Measurements from ENCODE around the gene TCERG1L.

The TCERG1L gene

GRCh38 chr10:131270461-131271190 is 40.9 kb downstream of the TCERG1L start:
- no peak for DNase-seq

- DNase-seq: no peak
These were observed 41.6 kb downstream of the TCERG1L start for GRCh38 chr10:131269776-131270460.

GRCh38 chr10:131267814-131268095 is 43.8 kb downstream of the TCERG1L start:
- no peak for DNase-seq

- DNase-seq: no peak
These were observed 44.3 kb downstream of the TCERG1L start for GRCh38 chr10:131266936-131267813.

- no peak for DNase-seq
These were observed 47.3 kb downstream of the TCERG1L start for GRCh38 chr10:131264110-131264788.

GRCh38 chr10:131261890-131262475 is 49.5 kb downstream of the TCERG1L start:
- no peak for DNase-seq

- no peak for DNase-seq
These were observed 50.9 kb downstream of the TCERG1L start for GRCh38 chr10:131260452-131261211.

GRCh38 chr10:131260031-131260430 is 51.5 kb downstream of the TCERG1L start:
- no peak for DNase-seq

GRCh38 chr10:131259535-131259934 is 52.0 kb downstream of the TCERG1L start:
- no peak for DNase-seq

- no peak for DNase-seq
These were observed 53.3 kb downstream of the TCERG1L start for GRCh38 chr10:131258256-131258655.

GRCh38 chr10:131257027-131257426 is 54.5 kb downstream of the TCERG1L start:
- DNase-seq: no peak

- DNase-seq: no peak
These were observed 56.7 kb downstream of the TCERG1L start for GRCh38 chr10:131254859-131255252.

- DNase-seq: no peak
These were observed 57.3 kb downstream of the TCERG1L start for GRCh38 chr10:131253931-131254858.

- DNase-seq: no peak
These were observed 58.8 kb downstream of the TCERG1L start for GRCh38 chr10:131252567-131253276.

- DNase-seq: no peak
These were observed 60.4 kb downstream of the TCERG1L start for GRCh38 chr10:131251146-131251541.

GRCh38 chr10:131250454-131251145 is 60.9 kb downstream of the TCERG1L start:
- DNase-seq: no peak

GRCh38 chr10:131249955-131250344 is 61.6 kb downstream of the TCERG1L start:
- DNase-seq: no peak

- no peak for DNase-seq
These were observed 62.1 kb downstream of the TCERG1L start for GRCh38 chr10:131249238-131249954.
